GM10266 (cell line): Measurements from ENCODE around the gene KHDC1L.

Source experiments
- DNase-seq: peaks from one replicate; pipeline ENCODE4 v3.0.0; 2012; ENCODE audit errors: extremely low spot score
- CTCF ChIP-seq: IDR thresholded peaks from 2 replicates; pipeline ENCODE4 v1.5.1; 2012; ENCODE audit warnings: mild to moderate bottlenecking, low read depth; ENCODE audit not compliant: control insufficient read depth, insufficient read depth; ENCODE audit errors: missing control alignments

KHDC1L gene

GRCh38 chr6:73177221-73177944 is 47.9 kb downstream of the KHDC1L start:
- DNase-seq: no peak
- no peak for TF ChIP-seq CTCF

- no peak for TF ChIP-seq CTCF
- DNase-seq: no peak
Measured at GRCh38 chr6:73176057-73176456, 49.2 kb downstream of the KHDC1L start.

GRCh38 chr6:73174646-73175045 is 50.6 kb downstream of the KHDC1L start:
- TF ChIP-seq CTCF: no peak
- no peak for DNase-seq
